Activated CD4-positive, alpha-beta T cell treated with anti-CD3 and anti-CD28 coated beads, Interleukin-2, amount 50 U/mL, for 4 hours (primary cell): Measurements from ENCODE around the gene CCND1.
"Not testable (repeated sequence)": the region's sequence is repeated elsewhere in the genome, so short reads cannot be mapped to it uniquely, and the experiment has no call there.

Experiments
- DNase-seq, 2 experiments: peaks; one replicate each; pipeline ENCODE4 v3.0.0-alpha.2; 2020

The CCND1 gene

GRCh38 chr11:69695995-69696394 is 55.0 kb downstream of the CCND1 start:
- DNase-seq, result not testable (repeated sequence)

DNA sequence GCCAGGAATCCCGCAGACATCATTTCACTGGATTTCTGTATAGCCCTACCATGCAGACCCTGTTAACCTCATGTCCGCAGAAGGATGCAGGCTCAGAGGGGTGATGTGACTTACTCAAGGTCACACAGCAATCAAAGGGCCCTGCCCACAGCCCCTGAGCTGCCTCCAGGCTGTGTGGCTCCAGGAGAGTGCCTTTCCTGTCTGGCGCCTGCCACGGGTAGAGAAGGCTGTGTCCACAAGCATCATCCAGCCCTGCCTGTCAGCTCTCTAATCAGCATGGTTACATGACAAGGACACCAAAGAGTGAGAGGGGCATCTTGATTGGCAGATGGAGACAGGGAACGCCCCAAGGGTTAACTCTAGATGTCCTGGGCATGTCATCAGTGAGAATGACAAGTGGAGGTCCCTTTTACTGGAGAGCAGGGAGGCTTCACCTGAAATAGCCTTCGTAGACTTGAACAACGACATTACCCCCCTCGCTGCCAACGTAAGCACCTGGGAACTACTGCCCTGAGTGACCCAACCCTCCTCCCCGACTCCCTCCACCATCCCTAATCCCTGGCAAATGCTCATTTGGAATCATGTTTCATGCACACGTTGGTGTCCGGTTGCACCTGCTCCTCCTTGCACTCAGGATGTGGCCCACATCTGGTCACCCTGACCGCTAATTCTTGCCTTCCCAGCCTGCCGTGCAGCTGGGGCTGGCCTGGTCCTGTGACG is 56.0 kb downstream of the CCND1 start:
- no peak for DNase-seq

GRCh38 chr11:69697469-69697843 is 56.5 kb downstream of the CCND1 start:
- no peak for DNase-seq

DNA sequence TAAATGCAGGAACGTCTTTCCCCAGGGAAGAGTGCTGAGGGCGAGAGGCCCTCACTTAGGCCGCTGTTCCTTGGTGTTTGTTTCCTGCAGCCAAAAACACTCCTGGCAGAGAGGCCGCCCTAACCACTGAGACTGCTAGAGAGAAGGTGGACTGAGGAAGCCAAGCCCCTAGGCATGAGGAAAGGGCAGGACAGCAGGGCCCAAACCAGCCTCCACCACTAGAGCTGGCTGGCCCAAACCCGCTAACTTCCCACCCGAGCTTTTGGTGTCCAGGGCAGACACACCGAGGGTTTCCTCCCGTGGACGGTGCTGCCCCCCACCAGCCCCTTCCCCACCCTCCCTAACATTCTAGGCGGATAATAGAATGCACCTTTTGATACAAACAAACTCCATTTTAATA is 56.9 kb downstream of the CCND1 start:
- DNase-seq, result no peak

GRCh38 chr11:69698362-69698761 is 57.4 kb downstream of the CCND1 start:
- DNase-seq, result no peak

DNA sequence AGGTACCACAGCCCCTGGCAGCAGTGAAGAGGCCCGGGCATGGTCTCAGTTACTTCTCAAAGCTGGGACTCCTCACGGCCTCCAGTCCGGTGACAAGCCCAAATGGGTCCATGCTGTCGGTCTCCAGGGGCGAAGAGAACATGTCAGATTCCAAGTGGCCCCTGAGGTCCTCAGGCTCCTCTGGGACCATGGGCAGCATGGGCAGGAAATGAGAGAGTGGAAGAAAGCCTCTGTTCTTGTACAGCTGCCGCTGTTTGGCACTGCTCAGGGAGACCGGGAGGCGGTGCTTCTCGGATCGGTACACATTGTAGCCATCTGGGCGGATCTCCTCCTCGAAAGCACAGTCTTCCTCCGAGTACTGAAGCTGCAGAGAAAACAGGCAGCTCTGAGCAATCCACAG is 58.3 kb downstream of the CCND1 start:
- no peak for DNase-seq

GRCh38 chr11:69700278-69701140 is 59.6 kb downstream of the CCND1 start:
- no peak for DNase-seq

DNA sequence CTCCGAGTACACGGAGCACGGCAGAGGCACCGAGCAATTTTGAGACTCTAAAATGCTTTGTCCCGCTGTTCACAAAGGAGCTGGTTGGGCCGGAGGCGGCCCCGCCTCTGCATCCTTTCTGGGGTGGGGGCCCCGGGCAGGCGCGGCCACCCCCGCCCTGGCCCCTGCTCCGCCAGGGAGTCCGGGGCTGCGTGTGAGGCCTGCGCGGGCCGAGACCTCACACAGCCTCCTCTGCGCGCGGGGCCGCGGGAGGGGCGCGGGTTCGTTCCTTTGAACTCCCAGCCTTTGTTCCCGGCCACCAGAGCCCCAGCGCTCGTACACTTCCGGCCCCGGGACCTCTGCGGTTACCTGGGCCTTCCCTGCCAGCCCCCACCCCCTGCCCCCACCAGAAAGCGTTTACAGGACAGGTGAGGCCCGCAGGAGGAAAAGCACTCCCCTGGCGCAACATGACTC is 61.3 kb downstream of the CCND1 start:
- DNase-seq, result no peak

- DNase-seq, result no peak
Observed at GRCh38 chr11:69702769-69703452, 62.0 kb downstream of the CCND1 start.

GRCh38 chr11:69703453-69703767 is 62.5 kb downstream of the CCND1 start:
- no peak for DNase-seq
